Measurements from ENCODE around the gene CCDC63. TPM values are rescaled to one million over a fixed set of nuclear protein-coding genes. Genes with fewer than 3 reads are reported as not detected.

The CCDC63 gene
- total and polyA plus RNA-seq, 9 of the 15 experiments (the other 6 are each of a cell fraction or from before 2014, with no cell fraction given) = not detected

DNA sequence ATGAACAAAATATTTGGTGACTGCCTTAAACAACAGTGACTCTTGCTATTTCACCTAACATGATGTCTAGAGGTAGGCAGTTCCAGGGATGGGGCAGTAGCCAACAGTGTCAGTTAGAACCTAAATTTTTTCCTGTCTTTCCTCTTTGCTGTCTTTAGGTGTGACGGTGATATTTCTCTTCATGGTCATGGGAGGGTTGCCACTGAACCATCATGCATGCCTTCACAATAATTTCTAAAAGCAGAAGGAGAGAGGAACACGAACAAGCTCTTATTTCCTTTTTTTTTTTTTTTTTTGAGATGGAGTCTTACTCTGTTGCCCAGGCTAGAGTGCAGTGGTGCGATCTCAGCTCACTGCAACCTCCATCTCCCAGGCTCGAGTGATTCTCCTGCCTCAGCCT lies 2.4 kb downstream of the CCDC63 start (continued):
- TF ChIP-seq GTF2E2 (tag; IDR thresholded peaks at IDR 0.05) (no peak), ZNF76 (CRISPR knock-in tag; IDR thresholded peaks at IDR 0.05; ENCODE audit: borderline replicate concordance) (no peak), MBD2 (IDR thresholded peaks at IDR 0.05; ENCODE audit: borderline replicate concordance, low read depth) (no peak)

GRCh38 chr12:110849748-110850403 lies 3.1 kb downstream of the CCDC63 start:
- H3K4me1 ChIP-seq (replicated peaks in 1 of 2; ENCODE audit: control insufficient read depth in 2 of 2, insufficient read depth in 2 of 2, low read length in 2 of 2) = peaks cover 0 to 6% of the 10 kb centered on the region in 2 experiments; a peak in 3 of 5 replicates
- H3K9me1 ChIP-seq (ENCODE audit: control insufficient read depth, insufficient read depth, low read length) = no peaks in the 10 kb centered on the region
- no peaks in the 10 kb centered on the region for H3K79me2 ChIP-seq (ENCODE audit: control insufficient read depth, insufficient read depth, low read length)
- ATAC-seq (no peak), FAIRE-seq (no peak), DNase-seq (ENCODE audit: extremely low read depth in 1 of 4, low spot score in 3 of 4) (peak; percentile 17 to 49 (median 33))
- no peak overlapping the region for H3K27ac ChIP-seq (ENCODE audit: extremely low read depth, low read depth, low read length)
- CTCF ChIA-PET (ENCODE audit: low intra/inter-chr PET ratio) = no interaction called here
- intact Hi-C loops (cut with micrococcal nuclease) = loop anchor here (5.0 kb wide), 1 partner anchor 42 kb away; no protein-coding TSS in a partner anchor
- H3K4me3 ChIP-seq = no peak overlapping the region
- no peaks in the 10 kb centered on the region for H3K9me3 ChIP-seq (replicated peaks; ENCODE audit: control insufficient read depth, insufficient read depth, low read depth, low read length)
- no peaks in the 10 kb centered on the region for H3K36me3 ChIP-seq (ENCODE audit: control insufficient read depth, insufficient read depth, low read length)
- WGBS (ENCODE audit: insufficient coverage, low coverage, missing lambda C conversion rate) = 15% methylated on average over 5 of the region's 5 CpGs
- H3K9ac ChIP-seq (ENCODE audit: insufficient read depth in 1 of 2, low read depth in 2 of 2, low read length in 2 of 2) = no peak overlapping the region
- no peaks in the 10 kb centered on the region for H4K20me1 ChIP-seq (replicated peaks; ENCODE audit: control insufficient read depth, insufficient read depth, low read length)
- H3K27me3 ChIP-seq (ENCODE audit: control insufficient read depth in 2 of 2, insufficient read depth in 2 of 2, low read length in 2 of 2) = peaks cover 13 to 50% of the 10 kb centered on the region in 2 experiments; a peak in 4 of 5 replicates
- 0 out of 2 replicates have a peak overlapping the region, but pooled peaks have one; percentile 7 for H2AFZ ChIP-seq (ENCODE audit: low read depth, low read length)
- in situ Hi-C loops (cut with MboI) = no loop called here
- BruUV-seq (replicated peaks) = no TSS peak
- H3K4me2 ChIP-seq (ENCODE audit: insufficient read depth, low read length) = no peak overlapping the region
- POLR2A ChIA-PET = no interaction called here
- TF ChIP-seq ZNF589 (CRISPR knock-in tag; IDR thresholded peaks at IDR 0.05; ENCODE audit: low read depth) = no peak
- no peak for TF ChIP-seq ARNT (IDR thresholded peaks at IDR 0.05)
- no peak for TF ChIP-seq SP1 (CRISPR knock-in tag; IDR thresholded peaks at IDR 0.05)
- no peak for TF ChIP-seq NFE2L1 (tag; IDR thresholded peaks at IDR 0.05; ENCODE audit: borderline replicate concordance, low read depth)
- TF ChIP-seq, protein P1, sequence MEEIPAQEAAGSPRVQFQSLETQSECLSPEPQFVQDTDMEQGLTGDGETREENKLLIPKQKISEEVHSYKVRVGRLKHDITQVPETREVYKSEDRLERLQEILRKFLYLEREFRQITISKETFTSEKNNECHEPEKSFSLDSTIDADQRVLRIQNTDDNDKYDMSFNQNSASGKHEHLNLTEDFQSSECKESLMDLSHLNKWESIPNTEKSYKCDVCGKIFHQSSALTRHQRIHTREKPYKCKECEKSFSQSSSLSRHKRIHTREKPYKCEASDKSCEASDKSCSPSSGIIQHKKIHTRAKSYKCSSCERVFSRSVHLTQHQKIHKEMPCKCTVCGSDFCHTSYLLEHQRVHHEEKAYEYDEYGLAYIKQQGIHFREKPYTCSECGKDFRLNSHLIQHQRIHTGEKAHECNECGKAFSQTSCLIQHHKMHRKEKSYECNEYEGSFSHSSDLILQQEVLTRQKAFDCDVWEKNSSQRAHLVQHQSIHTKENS (CRISPR knock-in tag; IDR thresholded peaks at IDR 0.05) = no peak
- no peak for TF ChIP-seq TAF1 (IDR thresholded peaks at IDR 0.05; ENCODE audit: control insufficient read depth, extremely low read depth, insufficient read depth, low read length, severe bottlenecking)
- TF ChIP-seq MYC (IDR thresholded peaks at IDR 0.05; ENCODE audit: low read depth, low read length) = no peak
- TF ChIP-seq MYC (CRISPR knock-in tag; IDR thresholded peaks at IDR 0.05; ENCODE audit: borderline replicate concordance, low read depth) = no peak
- no peak for TF ChIP-seq ZBTB49 (CRISPR knock-in tag; IDR thresholded peaks at IDR 0.05; ENCODE audit: borderline replicate concordance)
- TF ChIP-seq FOSL1 (tag; conservative IDR thresholded peaks at IDR 0.05) = peak; percentile 50; the same call in 1 of the 2 replicates
- TF ChIP-seq POLR3A (IDR thresholded peaks at IDR 0.05; ENCODE audit: borderline replicate concordance, extremely low read depth, insufficient read depth, insufficient read length) = no peak
- no peak for TF ChIP-seq CEBPG (CRISPR knock-in tag; IDR thresholded peaks at IDR 0.05)
- TF ChIP-seq CEBPG (tag; conservative IDR thresholded peaks at IDR 0.05 in 1 of 2, IDR thresholded peaks at IDR 0.05 in 1 of 2) = no peak

Data from K562 (cell line).